ENCODE results near the gene HTR2A. TPM values are rescaled to one million over a fixed set of nuclear protein-coding genes. Genes with fewer than 3 reads are reported as not detected.

The HTR2A gene
- total RNA-seq, 1 experiment from 2014 or later: not detected

- TF ChIP-seq TEAD4 (CRISPR knock-in tag; IDR thresholded peaks at IDR 0.05) (no peak), FOXP1 (CRISPR knock-in tag; IDR thresholded peaks at IDR 0.05; ENCODE audit: borderline replicate concordance) (no peak), ZBTB43 (CRISPR knock-in tag; IDR thresholded peaks at IDR 0.05) (no peak), ZNF317 (CRISPR knock-in tag; IDR thresholded peaks at IDR 0.05; ENCODE audit: borderline replicate concordance, low read depth) (no peak), ZNF219 (CRISPR knock-in tag; IDR thresholded peaks at IDR 0.05; ENCODE audit: borderline replicate concordance) (no peak), RORB (CRISPR knock-in tag; IDR thresholded peaks at IDR 0.05) (no peak), SMAD3 (CRISPR knock-in tag; IDR thresholded peaks at IDR 0.05; ENCODE audit: borderline replicate concordance) (no peak), OVOL2 (CRISPR knock-in tag; IDR thresholded peaks at IDR 0.05; ENCODE audit: borderline replicate concordance) (no peak)
Observed at GRCh38 chr13:46901721-46902120, 4.9 kb upstream of the HTR2A start (continued).

- Mint-ChIP-seq H3K4me3 (no peak overlapping the region), H3K36me3 (no peaks in the 10 kb centered on the region), H3K9me3 (no peaks in the 10 kb centered on the region), H3K27ac (no peak overlapping the region), H3K4me1 (peaks cover 16% of the 10 kb centered on the region), H3K27me3 (ENCODE audit: low read depth) (no peaks in the 10 kb centered on the region; the same call in 1 of the 2 replicates)
- POLR2A ChIA-PET: no interaction called here
- no peak for TF ChIP-seq SMAD3 (CRISPR knock-in tag; IDR thresholded peaks at IDR 0.05; ENCODE audit: borderline replicate concordance)
- no peak for TF ChIP-seq CREM (CRISPR knock-in tag; IDR thresholded peaks at IDR 0.05)
- no peak for TF ChIP-seq USF1 (CRISPR knock-in tag; IDR thresholded peaks at IDR 0.05)
- no peak for TF ChIP-seq MLX (CRISPR knock-in tag; IDR thresholded peaks at IDR 0.05)
- no peak for TF ChIP-seq NFE2L1 (CRISPR knock-in tag; IDR thresholded peaks at IDR 0.05)
- TF ChIP-seq MAX (CRISPR knock-in tag; IDR thresholded peaks at IDR 0.05): no peak
- TF ChIP-seq RORB (CRISPR knock-in tag; IDR thresholded peaks at IDR 0.05): no peak
- no peak for TF ChIP-seq ETV6 (CRISPR knock-in tag; IDR thresholded peaks at IDR 0.05)
- no peak for TF ChIP-seq GABPB1 (CRISPR knock-in tag; IDR thresholded peaks at IDR 0.05)
- no peak for TF ChIP-seq CTCF (IDR thresholded peaks at IDR 0.05)
- no peak for TF ChIP-seq JAZF1 (CRISPR knock-in tag; IDR thresholded peaks at IDR 0.05)
- no peak for TF ChIP-seq ZNF423 (CRISPR knock-in tag; IDR thresholded peaks at IDR 0.05)
- no peak for TF ChIP-seq ATF6 (CRISPR knock-in tag; IDR thresholded peaks at IDR 0.05)
- TF ChIP-seq TEAD4 (CRISPR knock-in tag; IDR thresholded peaks at IDR 0.05): no peak
- no peak for ATAC-seq
- CTCF ChIA-PET: no interaction called here
- DNase-seq (ENCODE audit: low spot score): no peak
Observed at GRCh38 chr13:46899801-46900200, 2.9 kb upstream of the HTR2A start.

All from WTC11 (cell line).